Tibial nerve (tissue), 4 donors: ENCODE measurements around the gene ZG16B.

ENCODE experiments used
- CTCF ChIP-seq, 5 experiments: fragments of 200-600 bp in 3 of 5; fragments of 450-650 bp in 2 of 5; sonication (generic) in 3 of 5; IDR thresholded peaks; one replicate each; pipeline ENCODE4 v1.5.1; 2016 to 2019; ENCODE audit warnings: antibody characterized with exemption in 5 of 5, mild to moderate bottlenecking in 3 of 5, moderate library complexity in 2 of 5
- EP300 ChIP-seq, 2 donors: sonication (generic); formaldehyde crosslinking; IDR thresholded peaks; one replicate each; pipeline ENCODE4 v1.6.1; 2017; ENCODE audit warnings: antibody characterized with exemption in 2 of 2, mild to moderate bottlenecking in 1 of 2
- POLR2A ChIP-seq, 2 donors: fragments of 450-650 bp; IDR thresholded peaks; one replicate each; pipeline ENCODE4 v1.6.1; 2017; ENCODE audit warnings: antibody characterized with exemption in 2 of 2, mild to moderate bottlenecking in 2 of 2, moderate library complexity in 2 of 2

- TF ChIP-seq EP300 (IDR thresholded peaks at IDR 0.05) (no peak), CTCF (IDR thresholded peaks at IDR 0.05) (no peak), POLR2A (IDR thresholded peaks at IDR 0.05) (no peak)
Measured at GRCh38 chr16:2828876-2829430, 1.1 kb upstream of the ZG16B start.
